GM12873 (cell line): ENCODE results near the gene THOC1.

Experiments
- CTCF ChIP-seq: IDR thresholded peaks from 2 replicates; pipeline ENCODE4 v1.5.1; 2012; ENCODE audit warnings: low read depth, mild to moderate bottlenecking, moderate library complexity, low read length, control low read depth; ENCODE audit not compliant: insufficient read depth; ENCODE audit errors: missing control alignments

THOC1 gene

GRCh38 chr18:199214-199613 lies 68.6 kb downstream of the THOC1 start:
- TF ChIP-seq CTCF = no peak

GRCh38 chr18:195651-196050 lies 72.2 kb downstream of the THOC1 start:
- TF ChIP-seq CTCF = no peak

GRCh38 chr18:192801-193200 lies 75.0 kb downstream of the THOC1 start:
- TF ChIP-seq CTCF = no peak

- no peak for TF ChIP-seq CTCF
Measured at GRCh38 chr18:191725-192124, 76.1 kb downstream of the THOC1 start.

GRCh38 chr18:189254-189653 lies 78.6 kb downstream of the THOC1 start:
- TF ChIP-seq CTCF = no peak

- TF ChIP-seq CTCF = no peak
Measured at GRCh38 chr18:183769-184168, 84.1 kb downstream of the THOC1 start.

GRCh38 chr18:181711-182110 lies 86.1 kb downstream of the THOC1 start:
- no peak for TF ChIP-seq CTCF
